Measurements from ENCODE around the gene CD40. TPM values are rescaled to one million over a fixed set of nuclear protein-coding genes. Genes with fewer than 3 reads are reported as not detected.

Gene CD40
- total and polyA plus RNA-seq, 10 of the 15 experiments (the other 5 are each of a cell fraction or from before 2014, with no cell fraction given): 40.8 to 193 (median 89.5) TPM

- no peak for TF ChIP-seq CBX5 (IDR thresholded peaks at IDR 0.05; ENCODE audit: low read depth)
- TF ChIP-seq SRF (IDR thresholded peaks at IDR 0.05; ENCODE audit: low read depth in 2 of 2, low read length in 2 of 2): 0 out of 4 replicates have a peak, but pooled peaks of 1 of the 2 experiments have one; percentile 51
- TF ChIP-seq EP300 (IDR thresholded peaks at IDR 0.05; ENCODE audit: borderline replicate concordance in 1 of 2, control insufficient read depth in 1 of 2, low read depth in 2 of 2, low read length in 2 of 2): peak; percentile 33 to 51; a peak in 2 of 4 replicates
- TF ChIP-seq ZNF24 (IDR thresholded peaks at IDR 0.05): no peak
- TF ChIP-seq BHLHE40 (IDR thresholded peaks at IDR 0.05; ENCODE audit: borderline replicate concordance in 1 of 2, low read depth in 2 of 2, low read length in 1 of 2): peak; percentile 41 to 48; a peak in 1 of 4 replicates
- TF ChIP-seq JUNB (IDR thresholded peaks at IDR 0.05): peak; percentile 90
- peak; percentile 12 for TF ChIP-seq E4F1 (IDR thresholded peaks at IDR 0.05; ENCODE audit: borderline replicate concordance, partially characterized antibody)
- TF ChIP-seq, protein P1, sequence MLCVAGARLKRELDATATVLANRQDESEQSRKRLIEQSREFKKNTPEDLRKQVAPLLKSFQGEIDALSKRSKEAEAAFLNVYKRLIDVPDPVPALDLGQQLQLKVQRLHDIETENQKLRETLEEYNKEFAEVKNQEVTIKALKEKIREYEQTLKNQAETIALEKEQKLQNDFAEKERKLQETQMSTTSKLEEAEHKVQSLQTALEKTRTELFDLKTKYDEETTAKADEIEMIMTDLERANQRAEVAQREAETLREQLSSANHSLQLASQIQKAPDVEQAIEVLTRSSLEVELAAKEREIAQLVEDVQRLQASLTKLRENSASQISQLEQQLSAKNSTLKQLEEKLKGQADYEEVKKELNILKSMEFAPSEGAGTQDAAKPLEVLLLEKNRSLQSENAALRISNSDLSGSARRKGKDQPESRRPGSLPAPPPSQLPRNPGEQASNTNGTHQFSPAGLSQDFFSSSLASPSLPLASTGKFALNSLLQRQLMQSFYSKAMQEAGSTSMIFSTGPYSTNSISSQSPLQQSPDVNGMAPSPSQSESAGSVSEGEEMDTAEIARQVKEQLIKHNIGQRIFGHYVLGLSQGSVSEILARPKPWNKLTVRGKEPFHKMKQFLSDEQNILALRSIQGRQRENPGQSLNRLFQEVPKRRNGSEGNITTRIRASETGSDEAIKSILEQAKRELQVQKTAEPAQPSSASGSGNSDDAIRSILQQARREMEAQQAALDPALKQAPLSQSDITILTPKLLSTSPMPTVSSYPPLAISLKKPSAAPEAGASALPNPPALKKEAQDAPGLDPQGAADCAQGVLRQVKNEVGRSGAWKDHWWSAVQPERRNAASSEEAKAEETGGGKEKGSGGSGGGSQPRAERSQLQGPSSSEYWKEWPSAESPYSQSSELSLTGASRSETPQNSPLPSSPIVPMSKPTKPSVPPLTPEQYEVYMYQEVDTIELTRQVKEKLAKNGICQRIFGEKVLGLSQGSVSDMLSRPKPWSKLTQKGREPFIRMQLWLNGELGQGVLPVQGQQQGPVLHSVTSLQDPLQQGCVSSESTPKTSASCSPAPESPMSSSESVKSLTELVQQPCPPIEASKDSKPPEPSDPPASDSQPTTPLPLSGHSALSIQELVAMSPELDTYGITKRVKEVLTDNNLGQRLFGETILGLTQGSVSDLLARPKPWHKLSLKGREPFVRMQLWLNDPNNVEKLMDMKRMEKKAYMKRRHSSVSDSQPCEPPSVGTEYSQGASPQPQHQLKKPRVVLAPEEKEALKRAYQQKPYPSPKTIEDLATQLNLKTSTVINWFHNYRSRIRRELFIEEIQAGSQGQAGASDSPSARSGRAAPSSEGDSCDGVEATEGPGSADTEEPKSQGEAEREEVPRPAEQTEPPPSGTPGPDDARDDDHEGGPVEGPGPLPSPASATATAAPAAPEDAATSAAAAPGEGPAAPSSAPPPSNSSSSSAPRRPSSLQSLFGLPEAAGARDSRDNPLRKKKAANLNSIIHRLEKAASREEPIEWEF (IDR thresholded peaks at IDR 0.05; ENCODE audit: insufficient replicate concordance, low read depth, low read length): peak; percentile 78
- TF ChIP-seq ZNF384 (IDR thresholded peaks at IDR 0.05; ENCODE audit: borderline replicate concordance, low read depth, low read length): no peak
- TF ChIP-seq YY1 (IDR thresholded peaks at IDR 0.05; ENCODE audit: low read depth, low read length): no peak
- TF ChIP-seq ZNF622 (IDR thresholded peaks at IDR 0.05): no peak
- no peak for TF ChIP-seq SIX5 (IDR thresholded peaks at IDR 0.05; ENCODE audit: low read depth, low read length, severe bottlenecking)
- TF ChIP-seq RELA (IDR thresholded peaks at IDR 0.05; ENCODE audit: borderline replicate concordance, partially characterized antibody): peak; percentile 38
- TF ChIP-seq ASH2L (IDR thresholded peaks at IDR 0.05; ENCODE audit: borderline replicate concordance, low read depth): no peak
- no peak; the same call in 1 of the 2 replicates for TF ChIP-seq SMARCA5 (IDR thresholded peaks at IDR 0.05)
- peak; percentile 69 to 100; a peak in 3 of 4 replicates for TF ChIP-seq ETV6 (conservative IDR thresholded peaks at IDR 0.05 in 1 of 2, IDR thresholded peaks at IDR 0.05 in 1 of 2; ENCODE audit: borderline replicate concordance in 1 of 2, low read depth in 1 of 2)
- no peak for TF ChIP-seq ZNF207 (IDR thresholded peaks at IDR 0.05; ENCODE audit: borderline replicate concordance)
- TF ChIP-seq NR2C1 (IDR thresholded peaks at IDR 0.05): no peak
- TF ChIP-seq, protein P2, sequence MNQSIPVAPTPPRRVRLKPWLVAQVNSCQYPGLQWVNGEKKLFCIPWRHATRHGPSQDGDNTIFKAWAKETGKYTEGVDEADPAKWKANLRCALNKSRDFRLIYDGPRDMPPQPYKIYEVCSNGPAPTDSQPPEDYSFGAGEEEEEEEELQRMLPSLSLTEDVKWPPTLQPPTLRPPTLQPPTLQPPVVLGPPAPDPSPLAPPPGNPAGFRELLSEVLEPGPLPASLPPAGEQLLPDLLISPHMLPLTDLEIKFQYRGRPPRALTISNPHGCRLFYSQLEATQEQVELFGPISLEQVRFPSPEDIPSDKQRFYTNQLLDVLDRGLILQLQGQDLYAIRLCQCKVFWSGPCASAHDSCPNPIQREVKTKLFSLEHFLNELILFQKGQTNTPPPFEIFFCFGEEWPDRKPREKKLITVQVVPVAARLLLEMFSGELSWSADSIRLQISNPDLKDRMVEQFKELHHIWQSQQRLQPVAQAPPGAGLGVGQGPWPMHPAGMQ (IDR thresholded peaks at IDR 0.05; ENCODE audit: borderline replicate concordance): peak; percentile 36; the same call in 1 of the 2 replicates
- TF ChIP-seq TCF7 (IDR thresholded peaks at IDR 0.05; ENCODE audit: borderline replicate concordance): no peak
Measured at GRCh38 chr20:46111028-46111835, 6.9 kb upstream of the CD40 start (continued).

Data from GM12878 (cell line).